ENCODE data around the gene KATNAL1.
"Not testable (repeated sequence)": the region's sequence is repeated elsewhere in the genome, so short reads cannot be mapped to it uniquely, and the experiment has no call there.

The KATNAL1 gene

GRCh38 chr13:30290812-30291436, 16.4 kb downstream of the KATNAL1 start:
- DNase-seq = no peak

GRCh38 chr13:30289533-30289932, 17.8 kb downstream of the KATNAL1 start:
- no peak for DNase-seq

- DNase-seq = not testable (repeated sequence)
Observed at GRCh38 chr13:30286059-30286458, 21.3 kb downstream of the KATNAL1 start.

- no peak for DNase-seq
Observed at GRCh38 chr13:30276178-30276577, 31.2 kb downstream of the KATNAL1 start.

- no peak for DNase-seq
Observed at GRCh38 chr13:30274083-30274482, 33.3 kb downstream of the KATNAL1 start.

GRCh38 chr13:30270035-30270434, 37.3 kb downstream of the KATNAL1 start:
- DNase-seq = not testable (repeated sequence)

- no peak for DNase-seq
Observed at GRCh38 chr13:30268673-30269072, 38.7 kb downstream of the KATNAL1 start.

GRCh38 chr13:30266756-30267155, 40.6 kb downstream of the KATNAL1 start:
- DNase-seq = no peak

- DNase-seq = not testable (repeated sequence)
Observed at GRCh38 chr13:30259149-30259733, 48.1 kb downstream of the KATNAL1 start.

- DNase-seq = no peak
Observed at GRCh38 chr13:30257468-30258099, 49.8 kb downstream of the KATNAL1 start.

- no peak for DNase-seq
Observed at GRCh38 chr13:30256713-30257467, 50.5 kb downstream of the KATNAL1 start.

- no peak for DNase-seq
Observed at GRCh38 chr13:30255696-30256095, 51.7 kb downstream of the KATNAL1 start.

GRCh38 chr13:30253830-30254229, 53.5 kb downstream of the KATNAL1 start:
- DNase-seq = no peak

GRCh38 chr13:30247406-30247805, 59.9 kb downstream of the KATNAL1 start:
- DNase-seq = no peak

GRCh38 chr13:30241532-30241931, 65.8 kb downstream of the KATNAL1 start:
- no peak for DNase-seq

GRCh38 chr13:30240608-30241007, 66.7 kb downstream of the KATNAL1 start:
- DNase-seq = no peak

GRCh38 chr13:30235216-30235615, 72.1 kb downstream of the KATNAL1 start:
- peak; percentile 13 for DNase-seq

GRCh38 chr13:30234619-30235162, 72.7 kb downstream of the KATNAL1 start:
- no peak for DNase-seq

- peak; percentile 2 for DNase-seq
Observed at GRCh38 chr13:30224732-30225131, 82.6 kb downstream of the KATNAL1 start.

GRCh38 chr13:30222254-30222653, 85.1 kb downstream of the KATNAL1 start:
- no peak for DNase-seq

- no peak for DNase-seq
Observed at GRCh38 chr13:30216111-30216510, 91.2 kb downstream of the KATNAL1 start.

- DNase-seq = no peak
Observed at GRCh38 chr13:30212256-30212655, 95.1 kb downstream of the KATNAL1 start.

- DNase-seq = no peak
Observed at GRCh38 chr13:30211745-30212144, 95.6 kb downstream of the KATNAL1 start.
